ENCODE results near the gene CDKN2B-AS1. TPM values are rescaled to one million over a fixed set of nuclear protein-coding genes. Genes with fewer than 3 reads are reported as not detected.

The CDKN2B-AS1 gene
- total RNA-seq, 1 experiment from 2014 or later: 2.7 TPM

GRCh38 chr9:22005702-22006606 lies 11.4 kb downstream of the CDKN2B-AS1 start:
- DNase-seq (ENCODE audit: low read depth): no peak

GRCh38 chr9:22008384-22008716 lies 13.8 kb downstream of the CDKN2B-AS1 start:
- no peak for DNase-seq (ENCODE audit: low read depth)

DNA sequence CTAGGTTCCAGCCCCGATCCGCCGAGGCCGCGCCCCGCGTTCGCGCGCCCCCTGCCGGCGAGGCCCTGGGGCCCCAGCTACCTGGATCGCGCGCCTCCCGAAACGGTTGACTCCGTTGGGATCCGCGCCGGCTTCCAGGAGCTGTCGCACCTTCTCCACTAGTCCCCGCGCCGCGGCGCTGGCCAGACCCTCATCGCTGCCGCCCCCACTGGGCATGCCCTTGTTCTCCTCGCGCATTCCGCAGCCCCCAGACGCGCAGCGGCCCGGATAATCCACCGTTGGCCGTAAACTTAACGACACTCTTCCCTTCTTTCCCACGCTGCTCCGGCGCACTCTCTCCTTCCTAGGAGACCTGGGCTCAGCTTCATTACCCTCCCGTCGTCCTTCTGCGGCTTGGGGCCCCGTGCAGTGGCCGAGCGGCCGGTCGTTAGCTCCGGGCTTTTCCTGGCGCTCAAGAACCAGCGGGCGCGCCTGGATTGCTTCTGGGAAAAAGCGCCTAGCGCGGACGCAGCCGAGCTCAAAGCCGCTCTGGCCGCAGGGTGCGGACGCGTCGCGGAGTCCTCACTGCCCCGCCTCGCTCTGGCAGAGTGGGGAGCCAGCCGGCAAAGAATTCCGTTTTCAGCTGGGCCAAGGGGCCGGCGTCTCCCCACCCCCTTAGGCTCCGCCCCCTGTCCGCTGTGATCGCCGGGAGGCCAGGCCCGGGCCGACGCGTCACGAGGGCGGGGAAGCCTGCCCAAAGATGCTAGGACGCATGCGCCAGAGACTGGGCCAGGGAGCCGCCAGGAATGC lies 14.3 kb downstream of the CDKN2B-AS1 start, which contains the start of gene CDKN2B:
TSS of gene CDKN2B (minus strand) at position 589 of the 789 bp plus-strand sequence. CDS start at position 237, 352 bp downstream.
- DNase-seq (ENCODE audit: low read depth): no peak

DNA sequence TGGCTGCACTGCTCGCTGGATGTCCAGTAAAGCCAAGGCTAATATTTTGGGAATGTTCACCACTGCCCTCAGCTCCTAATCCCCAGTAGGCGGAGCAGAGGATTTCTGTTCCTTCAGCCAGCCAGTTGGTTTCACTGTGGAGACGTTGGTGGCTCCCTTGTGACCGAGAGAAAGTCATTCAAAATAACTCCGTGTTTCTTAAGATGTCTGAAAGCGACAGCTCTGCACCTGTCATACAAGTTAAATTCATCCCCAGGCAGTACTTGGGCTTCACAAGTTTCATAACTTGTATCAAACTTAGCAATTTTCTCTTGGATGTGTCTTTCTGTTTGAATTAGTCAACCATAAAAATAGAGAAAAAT lies 14.9 kb downstream of the CDKN2B-AS1 start:
- DNase-seq (ENCODE audit: low read depth): no peak

DNA sequence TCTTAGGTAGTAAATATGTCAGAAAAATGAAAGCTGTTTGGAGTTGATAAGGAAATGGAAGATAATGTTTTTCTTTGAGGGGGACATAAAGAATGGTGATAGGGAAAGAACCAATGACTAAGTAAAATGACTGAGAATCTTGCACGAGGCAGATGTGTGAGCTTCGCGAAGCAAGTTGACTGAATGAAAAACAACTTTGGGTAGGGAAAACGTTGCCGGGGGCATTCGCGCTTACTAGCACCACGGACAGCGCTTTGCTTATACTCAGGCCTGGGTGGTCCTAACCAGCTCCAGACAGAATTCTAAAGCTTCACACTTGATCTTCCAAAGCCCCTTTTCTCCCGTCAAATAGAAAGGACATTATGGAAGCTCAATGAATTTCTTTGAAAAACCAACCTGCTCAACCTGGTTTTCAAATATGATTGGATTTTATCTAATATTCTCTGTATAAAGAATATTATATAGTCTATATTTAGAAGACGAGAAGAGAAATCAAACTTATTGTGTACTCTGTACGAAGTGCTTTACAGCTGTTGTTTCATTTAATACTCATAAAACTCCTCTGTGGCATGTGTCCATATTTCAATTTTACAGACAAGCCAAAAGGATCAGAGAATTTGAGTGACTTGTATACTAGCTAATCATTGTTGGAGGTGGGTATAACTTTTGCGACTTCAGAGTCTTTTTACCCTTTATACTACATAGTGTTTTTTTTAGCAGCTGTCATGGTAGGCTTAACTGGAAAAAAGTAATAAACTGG lies 16.5 kb downstream of the CDKN2B-AS1 start:
- DNase-seq (ENCODE audit: low read depth): no peak

- DNase-seq (ENCODE audit: low read depth): no peak
Measured at GRCh38 chr9:22022396-22022795, 27.8 kb downstream of the CDKN2B-AS1 start.

- DNase-seq (ENCODE audit: low read depth): no peak
Measured at GRCh38 chr9:22026696-22027095, 32.1 kb downstream of the CDKN2B-AS1 start.

GRCh38 chr9:22028394-22028793 lies 33.8 kb downstream of the CDKN2B-AS1 start:
- DNase-seq (ENCODE audit: low read depth): no peak

GRCh38 chr9:22029231-22029630 lies 34.6 kb downstream of the CDKN2B-AS1 start:
- DNase-seq (ENCODE audit: low read depth): no peak

DNA sequence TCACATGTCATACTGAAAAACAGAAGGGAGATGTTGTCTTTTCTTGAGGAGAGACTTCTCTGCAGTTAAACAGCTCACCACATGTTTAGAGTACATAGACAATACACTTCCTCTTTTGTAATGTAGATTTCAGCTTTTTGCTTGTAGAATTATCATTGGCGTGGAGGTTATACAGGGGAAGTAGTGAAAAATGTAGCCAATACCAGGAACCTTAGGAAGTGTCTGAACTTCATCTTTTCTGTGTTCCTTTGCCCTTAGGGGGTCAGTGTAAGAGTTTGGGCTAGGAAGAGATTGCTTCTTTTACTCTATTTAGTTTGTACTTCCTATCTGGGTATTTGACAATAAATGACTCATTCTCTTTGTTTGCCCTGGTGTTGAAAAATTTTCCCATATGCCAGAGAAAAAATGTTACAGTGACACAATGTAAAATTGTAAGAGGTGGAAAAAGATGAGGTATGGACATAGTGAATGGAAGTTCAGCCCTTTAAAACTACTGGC lies 35.6 kb downstream of the CDKN2B-AS1 start:
- no peak for DNase-seq (ENCODE audit: low read depth)

DNA sequence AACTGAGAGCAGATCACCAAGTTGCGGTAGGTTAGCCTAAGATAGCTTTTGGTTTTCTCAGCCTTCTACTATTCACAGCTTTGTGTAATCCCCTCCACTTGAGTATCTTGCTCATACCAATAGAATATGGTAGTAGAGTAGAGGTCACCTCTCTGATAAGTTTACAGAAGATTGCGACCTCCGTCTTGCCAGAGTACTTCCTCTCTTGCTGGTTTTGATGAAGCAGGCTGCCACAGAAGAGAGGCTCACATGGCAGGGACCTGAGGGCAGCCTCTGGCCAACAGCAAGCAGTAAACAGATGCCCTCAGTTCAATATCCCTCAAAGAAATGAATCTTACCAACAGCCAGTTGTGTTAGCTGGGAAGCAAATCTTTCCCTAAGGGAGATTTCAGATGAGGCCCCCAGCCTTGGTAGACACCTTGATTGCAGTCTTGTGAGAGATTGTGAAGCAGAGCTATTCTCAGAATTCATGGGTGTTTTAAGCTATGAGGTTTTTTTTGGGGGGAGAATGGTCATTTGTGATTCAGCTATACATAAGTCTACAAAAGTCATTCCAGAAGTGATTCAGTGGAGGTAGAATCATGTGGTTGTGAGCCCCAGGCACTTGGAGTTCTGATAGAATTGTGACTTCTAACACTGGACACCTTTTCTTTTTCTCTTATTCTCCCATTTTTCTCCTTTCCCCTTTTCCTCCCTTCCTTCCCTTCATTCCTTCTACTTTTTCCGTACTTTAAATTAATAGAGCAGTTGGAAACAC lies 37.2 kb downstream of the CDKN2B-AS1 start:
- DNase-seq (ENCODE audit: low read depth): no peak

GRCh38 chr9:22033012-22033630 lies 38.5 kb downstream of the CDKN2B-AS1 start:
- no peak for DNase-seq (ENCODE audit: low read depth)

- no peak for DNase-seq (ENCODE audit: low read depth)
Measured at GRCh38 chr9:22035591-22036011, 41.0 kb downstream of the CDKN2B-AS1 start.

GRCh38 chr9:22036866-22037626 lies 42.5 kb downstream of the CDKN2B-AS1 start:
- DNase-seq (ENCODE audit: low read depth): no peak

DNA sequence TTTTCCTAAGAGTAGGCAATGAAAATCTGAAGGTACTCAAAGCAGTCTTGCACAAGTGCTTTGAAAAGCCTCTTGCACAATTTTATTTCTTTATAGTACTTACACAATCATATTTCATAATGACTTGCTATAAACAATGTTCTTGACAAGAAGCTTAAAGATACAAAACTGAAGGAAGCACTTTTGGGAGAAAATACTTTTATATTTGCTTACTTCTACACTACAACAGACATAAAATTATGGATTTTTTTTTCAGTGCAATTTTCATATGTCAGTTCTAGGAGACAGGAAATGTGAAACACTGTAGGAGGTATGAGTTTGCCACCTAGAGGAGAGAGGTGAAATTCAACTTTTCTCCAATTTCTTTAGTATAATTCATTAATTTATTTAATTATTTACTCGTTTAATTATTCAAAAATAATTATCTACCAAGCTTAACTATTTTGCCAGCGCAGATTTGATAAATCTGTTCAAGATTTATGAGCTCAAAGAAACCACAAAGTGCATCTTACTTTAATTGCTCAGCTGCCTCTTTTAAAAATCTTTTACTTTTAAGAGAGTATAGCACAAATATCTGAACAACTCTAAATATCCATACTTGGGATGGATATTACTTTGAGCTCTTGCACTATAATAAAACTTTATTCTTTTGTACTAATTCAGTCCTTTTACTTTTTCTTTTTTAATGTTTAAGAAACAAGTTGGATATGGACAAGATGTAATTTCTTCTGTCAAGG lies 43.5 kb downstream of the CDKN2B-AS1 start:
- no peak for DNase-seq (ENCODE audit: low read depth)

DNA sequence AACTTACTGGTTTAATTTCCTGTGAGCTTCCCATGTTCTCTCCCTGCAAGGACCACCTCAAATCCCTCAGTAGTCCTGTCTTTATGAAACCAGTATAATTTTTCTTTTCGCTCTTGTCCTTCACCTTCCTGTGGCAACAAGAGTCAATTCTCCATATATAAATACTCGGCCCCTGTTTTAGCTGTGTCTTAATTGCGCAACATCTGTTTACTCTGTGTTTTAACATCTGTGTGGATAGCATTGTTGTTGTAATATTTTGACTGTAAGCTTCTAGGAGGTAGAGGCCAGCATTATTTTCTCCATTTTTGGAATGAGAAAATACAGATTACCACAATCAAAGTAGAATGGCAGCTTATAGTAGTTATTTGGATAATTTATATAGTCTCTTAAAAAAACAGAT lies 44.7 kb downstream of the CDKN2B-AS1 start:
- no peak for DNase-seq (ENCODE audit: low read depth)

DNA sequence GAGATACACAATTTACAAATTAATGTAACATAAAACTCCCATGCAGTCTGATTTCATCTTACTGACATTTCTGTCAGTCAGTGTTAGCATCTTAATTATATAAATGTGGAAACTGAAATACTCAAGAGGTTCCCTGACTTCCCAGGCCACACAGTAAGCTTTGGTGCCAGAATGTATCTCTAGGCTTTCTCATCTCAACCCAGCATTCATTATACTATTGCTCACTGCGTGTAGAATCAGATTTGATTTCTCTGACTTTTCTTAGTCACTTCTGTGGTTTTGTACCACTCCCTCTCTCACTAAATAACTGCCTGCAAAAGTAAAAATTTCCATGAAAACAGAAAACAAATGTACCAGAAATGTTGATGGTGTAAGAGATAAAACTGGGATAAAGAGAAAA lies 46.2 kb downstream of the CDKN2B-AS1 start:
- no peak for DNase-seq (ENCODE audit: low read depth)

GRCh38 chr9:22041344-22041743 lies 46.8 kb downstream of the CDKN2B-AS1 start:
- no peak for DNase-seq (ENCODE audit: low read depth)

DNA sequence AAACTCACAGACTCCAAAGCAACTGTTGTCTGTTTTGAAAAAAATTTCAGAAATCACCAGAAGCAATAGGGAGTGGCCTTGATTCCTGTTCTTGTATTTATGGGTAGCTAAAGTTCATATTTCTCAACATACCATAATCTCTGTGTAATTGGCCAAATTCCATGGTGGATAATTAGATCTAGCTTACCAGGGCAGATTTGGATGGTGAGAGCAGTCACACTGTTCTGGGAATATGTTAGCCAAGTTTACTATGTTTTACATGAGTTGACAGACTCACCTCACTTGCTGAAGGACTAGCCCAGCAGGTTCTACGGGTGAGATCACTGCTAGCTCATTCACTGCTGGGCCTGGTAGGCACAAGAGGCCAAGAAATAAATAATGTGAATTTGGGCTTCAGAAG lies 47.2 kb downstream of the CDKN2B-AS1 start:
- no peak for DNase-seq (ENCODE audit: low read depth)

Data from HT1080 (cell line).